Ovary (tissue), 9 donors: ENCODE results near the gene ZC2HC1C. TPM values are rescaled to one million over a fixed set of nuclear protein-coding genes. Genes with fewer than 3 reads are reported as not detected.

ENCODE experiments used
- DNase-seq, 5 donors: peaks; one replicate each; pipeline ENCODE4 v3.0.0-alpha.2; 2019 to 2020
- H3K27ac ChIP-seq, 2 donors: fragments of 200-600 bp; one replicate each; pipeline versions ENCODE4 v1.5.1 to v1.8.0; 2019 to 2022
- H3K27me3 ChIP-seq: fragments of 200-600 bp; one replicate; pipeline ENCODE4 v1.8.0; 2022
- H3K36me3 ChIP-seq: fragments of 200-600 bp; sonication (generic); one replicate; pipeline ENCODE4 v1.5.1; 2019
- H3K4me1 ChIP-seq: one replicate; pipeline ENCODE4 v1.8.1; 2013; ENCODE audit warnings: mild to moderate bottlenecking, moderate library complexity; ENCODE audit not compliant: insufficient read depth
- H3K4me3 ChIP-seq: fragments of 200-600 bp; sonication (generic); one replicate; pipeline ENCODE4 v1.5.1; 2017
- H3K9me3 ChIP-seq, 2 donors: fragments of 200-600 bp in 1 of 2; sonication (generic) in 1 of 2; one replicate each; pipeline versions ENCODE4 v1.5.1 to v1.8.1; 2013 to 2019; ENCODE audit warnings: mild to moderate bottlenecking in 1 of 2, moderate library complexity in 1 of 2
- EP300 ChIP-seq: sonication (generic); formaldehyde crosslinking; IDR thresholded peaks from one replicate; pipeline ENCODE4 v1.6.1; 2017; ENCODE audit warnings: antibody characterized with exemption
- POLR2A ChIP-seq: fragments of 450-650 bp; IDR thresholded peaks from one replicate; pipeline ENCODE4 v1.6.1; 2017; ENCODE audit warnings: antibody characterized with exemption, mild to moderate bottlenecking, moderate library complexity
- WGBS, 3 donors: extraction: QIAGEN DNeasy Blood & Tissue Kit in 1 of 3; methylation state at CpG; one replicate each; pipeline versions ENCODE4 v1.1.5 to v1.1.7; 2013 to 2017; 5-methylcytosine and 5-hydroxymethylcytosine counted together
- intact Hi-C, 4 donors: fragments of 100-400 bp; cut with DNase I; formaldehyde crosslinking; loops; one replicate each; pipeline versions ENCODE4 v1.11.0 to v1.15.1; 2022 to 2023
- polyA plus RNA-seq, 2 donors: library from polyadenylated mRNA; stranded (reverse); fragments of 200-250 nt in 1 of 2; fragments of 350-450 nt in 1 of 2; fragmentation: Illumina TruSeq in 1 of 2; extraction: RNeasy Lipid Tissue Mini Kit (QIAGEN cat#74804) in 1 of 2; gene quantifications; one replicate each; pipeline ENCODE4 v1.2.3, GENCODE V29; 2013 to 2014
- total RNA-seq, 7 donors: library from RNA; depleted of rRNA in 2 of 7; stranded (reverse); fragments of >200 nt in 2 of 7; fragmentation: NEBNext Ultra II Directional in 3 of 7; extraction: Animal tissue kit (Norgen Biotek cat#: 25700) in 3 of 7; gene quantifications; one replicate each; pipeline versions ENCODE4 v1.1.0 to v1.2.4, GENCODE V29; 2016 to 2023
- TF ChIP-seq, protein P1 (sequence below), 3 donors: fragments of 450-650 bp in 2 of 3; fragments of 200-600 bp in 1 of 3; IDR thresholded peaks; one replicate each; pipeline versions ENCODE4 v1.5.1 to v1.8.0; 2016 to 2022; ENCODE audit warnings: antibody characterized with exemption in 3 of 3, mild to moderate bottlenecking in 1 of 3
- donor health status: DM: no; HTN: no; CAD: no; lungs with moderate emphysema.
- donor health status: DM: no; HTN: no; CAD: no.
- donor health status: Bipolar disorder and iron deficiency.
- donor health status: DM: yes; HTN: yes; CAD: no.
- donor health status: DM: no; HTN: no; CAD: no.
- donor health status: DM: yes; HTN: yes; CAD: no.

The ZC2HC1C gene
- total and polyA plus RNA-seq, 9 donors = 0.46 to 9.2 (median 1.3) TPM

DNA sequence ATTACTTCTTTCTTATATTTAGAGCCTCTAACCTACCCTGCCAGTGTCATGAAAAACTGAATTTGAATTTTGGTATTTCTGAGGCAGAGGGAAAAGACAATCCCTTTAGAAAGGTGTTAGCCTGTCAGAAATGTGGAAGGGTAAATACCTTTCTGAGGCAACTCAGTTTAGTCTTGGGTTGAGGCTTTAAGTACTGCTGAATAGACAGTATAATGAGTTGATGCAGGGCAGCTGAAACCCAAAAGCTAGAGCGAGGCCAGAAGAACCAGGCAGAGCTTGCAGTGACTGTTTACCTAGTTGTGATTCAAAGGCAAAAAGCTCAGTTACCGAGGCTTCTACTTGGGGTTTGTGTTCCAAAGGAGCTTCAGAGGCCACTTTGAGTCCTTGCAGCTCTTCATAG, 18.7 kb downstream of the ZC2HC1C start:
- no peaks in the 10 kb centered on the region for H3K4me1 ChIP-seq
- no peaks in the 10 kb centered on the region for H3K9me3 ChIP-seq
- H3K36me3 ChIP-seq = no peaks in the 10 kb centered on the region
- intact Hi-C loops = loop anchor here (5.0 to 10.0 kb wide), 4 partner anchors 141 to 176 kb away; no protein-coding TSS in a partner anchor
- WGBS, 3 donors = 83 to 87% (median 84%) methylated on average over 2 of the region's 2 CpGs
- TF ChIP-seq POLR2A (no peak), EP300 (no peak)
- TF ChIP-seq, protein P1, sequence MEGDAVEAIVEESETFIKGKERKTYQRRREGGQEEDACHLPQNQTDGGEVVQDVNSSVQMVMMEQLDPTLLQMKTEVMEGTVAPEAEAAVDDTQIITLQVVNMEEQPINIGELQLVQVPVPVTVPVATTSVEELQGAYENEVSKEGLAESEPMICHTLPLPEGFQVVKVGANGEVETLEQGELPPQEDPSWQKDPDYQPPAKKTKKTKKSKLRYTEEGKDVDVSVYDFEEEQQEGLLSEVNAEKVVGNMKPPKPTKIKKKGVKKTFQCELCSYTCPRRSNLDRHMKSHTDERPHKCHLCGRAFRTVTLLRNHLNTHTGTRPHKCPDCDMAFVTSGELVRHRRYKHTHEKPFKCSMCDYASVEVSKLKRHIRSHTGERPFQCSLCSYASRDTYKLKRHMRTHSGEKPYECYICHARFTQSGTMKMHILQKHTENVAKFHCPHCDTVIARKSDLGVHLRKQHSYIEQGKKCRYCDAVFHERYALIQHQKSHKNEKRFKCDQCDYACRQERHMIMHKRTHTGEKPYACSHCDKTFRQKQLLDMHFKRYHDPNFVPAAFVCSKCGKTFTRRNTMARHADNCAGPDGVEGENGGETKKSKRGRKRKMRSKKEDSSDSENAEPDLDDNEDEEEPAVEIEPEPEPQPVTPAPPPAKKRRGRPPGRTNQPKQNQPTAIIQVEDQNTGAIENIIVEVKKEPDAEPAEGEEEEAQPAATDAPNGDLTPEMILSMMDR (IDR thresholded peaks at IDR 0.05) = no peak
- no peak overlapping the region for H3K27ac ChIP-seq
- H3K27me3 ChIP-seq = no peaks in the 10 kb centered on the region
- no peak overlapping the region for H3K4me3 ChIP-seq
- DNase-seq = no peak

DNA sequence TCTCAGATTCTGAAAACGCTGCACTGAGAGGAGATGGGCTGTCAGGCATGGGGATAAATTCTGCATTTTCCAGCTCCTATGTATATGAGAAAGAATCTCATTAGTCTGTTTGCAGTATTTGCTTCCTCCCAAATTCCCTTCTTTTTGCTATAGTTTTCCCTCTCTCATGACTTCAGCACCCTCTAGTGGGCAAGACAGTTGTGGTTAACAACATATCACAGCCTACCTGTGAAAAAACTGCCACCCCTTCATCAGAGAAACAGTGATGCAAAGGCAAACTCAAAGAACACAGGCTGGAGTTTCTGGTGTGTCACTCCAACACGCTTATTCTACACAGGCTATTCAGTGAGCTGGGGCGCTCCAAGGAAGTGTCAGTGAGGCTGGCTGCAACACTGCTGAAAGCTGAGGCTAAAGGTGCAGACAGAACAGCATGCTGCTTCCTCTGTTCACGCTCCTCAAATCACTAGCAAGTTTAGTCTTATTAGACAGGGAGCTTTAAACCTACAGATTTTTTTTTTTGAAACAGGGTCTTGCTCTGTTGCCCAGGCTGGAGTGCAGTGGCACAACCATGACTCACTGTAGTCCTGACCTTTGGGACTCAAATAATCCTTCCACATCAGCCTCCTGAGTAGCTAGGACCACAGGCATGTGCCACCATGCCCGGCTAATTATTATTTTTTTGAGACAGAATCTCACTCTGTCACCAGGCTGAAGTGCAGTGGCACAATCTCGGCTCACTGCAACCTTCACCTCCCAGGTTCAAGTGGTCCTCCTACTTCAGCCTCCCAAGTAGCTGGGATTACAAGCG, 19.3 kb downstream of the ZC2HC1C start:
- peak in 3 of 5 donors; percentile 18 to 55 (median 44) for DNase-seq
- no peaks in the 10 kb centered on the region for H3K27me3 ChIP-seq
- TF ChIP-seq, protein P1 (IDR thresholded peaks at IDR 0.05) = peak; percentile 51 to 61 (median 61)
- TF ChIP-seq POLR2A (no peak), EP300 (no peak)

DNA sequence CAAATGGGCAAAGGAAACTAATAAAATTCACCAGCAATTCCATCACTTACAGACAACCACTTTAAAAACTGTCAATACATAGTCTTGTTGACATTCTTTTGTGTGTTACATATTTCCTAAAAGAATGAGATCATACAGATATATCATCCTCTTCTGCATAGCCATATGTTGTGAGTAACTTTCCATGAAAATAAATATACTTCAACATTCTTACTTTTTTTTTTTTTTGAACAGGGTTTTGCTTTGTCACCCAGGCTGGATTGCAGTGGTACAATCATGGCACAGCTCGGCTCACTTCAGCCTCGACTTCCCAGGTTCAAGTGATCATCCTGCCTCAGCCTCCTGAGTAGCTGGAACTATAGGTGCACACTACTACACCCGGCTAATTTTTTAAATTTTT, 20.9 kb downstream of the ZC2HC1C start:
- TF ChIP-seq, protein P1 (IDR thresholded peaks at IDR 0.05) = no peak
- TF ChIP-seq POLR2A (no peak), EP300 (no peak)
- Histone ChIP-seq H3K9me3 (no peaks in the 10 kb centered on the region), H3K4me3 (no peak overlapping the region), H3K4me1 (no peaks in the 10 kb centered on the region), H3K27me3 (no peaks in the 10 kb centered on the region), H3K27ac (no peak overlapping the region), H3K36me3 (no peaks in the 10 kb centered on the region)
- 85 to 90% (median 90%) methylated on average over 3 of the region's 3 CpGs for WGBS, 3 donors
- intact Hi-C loops = loop anchor here in 1 of 4 donors (5.0 kb wide), 1 partner anchor 143 kb away; no protein-coding TSS in a partner anchor
- no peak for DNase-seq

More for the DNA sequence above, 19.3 kb downstream of the ZC2HC1C start:
- intact Hi-C loops = loop anchor here (5.0 to 10.0 kb wide), 4 partner anchors 141 to 176 kb away; no protein-coding TSS in a partner anchor
- Histone ChIP-seq H3K4me1 (no peaks in the 10 kb centered on the region), H3K9me3 (no peaks in the 10 kb centered on the region), H3K4me3 (no peak overlapping the region), H3K36me3 (no peaks in the 10 kb centered on the region), H3K27ac (no peak overlapping the region)
- WGBS, 3 donors = 65 to 75% (median 74%) methylated on average over 7 of the region's 7 CpGs

DNA sequence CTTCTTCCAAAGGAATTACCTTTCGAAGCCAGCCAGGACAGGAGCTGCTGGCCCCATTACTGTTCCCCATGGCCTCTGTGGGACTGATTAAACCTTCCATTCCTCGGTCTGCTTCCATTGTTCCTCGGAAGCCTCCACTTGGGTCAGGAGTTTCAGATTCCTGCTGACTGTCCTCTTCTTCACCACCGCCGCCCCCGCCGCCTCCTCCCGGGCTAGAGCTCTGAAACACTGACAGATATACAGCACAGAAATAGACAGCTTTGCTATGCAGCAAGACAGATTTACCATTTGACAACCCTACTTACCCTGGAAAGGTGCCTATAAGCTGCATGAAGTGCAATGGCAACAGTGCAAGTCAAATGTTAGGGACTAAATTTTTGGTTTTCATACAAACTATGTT, 21.8 kb downstream of the ZC2HC1C start:
- Histone ChIP-seq H3K27ac (no peak overlapping the region), H3K9me3 (no peaks in the 10 kb centered on the region), H3K4me1 (no peaks in the 10 kb centered on the region), H3K4me3 (no peak overlapping the region), H3K36me3 (no peaks in the 10 kb centered on the region), H3K27me3 (no peaks in the 10 kb centered on the region)
- WGBS, 3 donors = 74 to 83% (median 82%) methylated on average over 8 of the region's 8 CpGs
- DNase-seq = no peak
- TF ChIP-seq, protein P1 (IDR thresholded peaks at IDR 0.05) = no peak
- TF ChIP-seq POLR2A = no peak
- no peak for TF ChIP-seq EP300
- intact Hi-C loops = loop anchor here in 1 of 4 donors (5.0 kb wide), 1 partner anchor 144 kb away; no protein-coding TSS in a partner anchor
